Calu3 (cell line): ENCODE measurements around the gene LRRIQ1. TPM values are rescaled to one million over a fixed set of nuclear protein-coding genes. Genes with fewer than 3 reads are reported as not detected.

ENCODE experiments used
- BruUV-seq: library from RNA; stranded (reverse); fragments of 400-500 nt; replicated peaks from 2 replicates; lab custom pipeline; 2021; lab: Mats Ljungman, UMichigan
- CTCF ChIA-PET: fragments of 300-600 bp; sonication (Branson Sonifier 250); formaldehyde crosslinking; loops from one replicate; lab custom pipeline; 2022; ENCODE audit warnings: antibody characterized with exemption; lab: Charles Lee
- DNase-seq: peaks from one replicate; pipeline ENCODE4 v3.0.0; 2022
- H3K27ac Mint-ChIP-seq: one replicate; pipeline ENCODE4 v1.8.0; 2022; ENCODE audit warnings: mixed read lengths; ENCODE audit not compliant: unreplicated experiment
- H3K27me3 Mint-ChIP-seq: one replicate; pipeline ENCODE4 v1.8.0; 2022; ENCODE audit warnings: mixed read lengths; ENCODE audit not compliant: unreplicated experiment
- H3K36me3 Mint-ChIP-seq: one replicate; pipeline ENCODE4 v1.8.0; 2022; ENCODE audit warnings: mild to moderate bottlenecking, moderate library complexity, mixed read lengths; ENCODE audit not compliant: insufficient read depth, unreplicated experiment
- H3K4me1 Mint-ChIP-seq: one replicate; pipeline ENCODE4 v1.8.0; 2022; ENCODE audit warnings: mild to moderate bottlenecking, low read depth, mixed read lengths; ENCODE audit not compliant: unreplicated experiment
- H3K4me3 Mint-ChIP-seq: one replicate; pipeline ENCODE4 v1.8.0; 2022; ENCODE audit warnings: mild to moderate bottlenecking, low read depth, moderate library complexity, mixed read lengths; ENCODE audit not compliant: unreplicated experiment
- H3K9me3 Mint-ChIP-seq: one replicate; pipeline ENCODE4 v1.8.0; 2022; ENCODE audit warnings: low read depth, mixed read lengths; ENCODE audit not compliant: unreplicated experiment
- intact Hi-C: fragments of 100-400 bp; cut with micrococcal nuclease; formaldehyde crosslinking; loops from one replicate; pipeline ENCODE4 v1.10.0; 2022; ENCODE audit not compliant: unreplicated experiment
- total RNA-seq: library from RNA; stranded (reverse); gene quantifications from 2 replicates; pipeline ENCODE4 v1.2.3, GENCODE V29; 2022
- TF ChIP-seq, protein P1 (sequence below): fragments of 200-600 bp; IDR thresholded peaks from one replicate; pipeline ENCODE4 v1.8.0; 2022; ENCODE audit warnings: antibody characterized with exemption; ENCODE audit not compliant: unreplicated experiment

Gene LRRIQ1
- total RNA-seq, 1 experiment from 2014 or later = 1.4 TPM

DNA sequence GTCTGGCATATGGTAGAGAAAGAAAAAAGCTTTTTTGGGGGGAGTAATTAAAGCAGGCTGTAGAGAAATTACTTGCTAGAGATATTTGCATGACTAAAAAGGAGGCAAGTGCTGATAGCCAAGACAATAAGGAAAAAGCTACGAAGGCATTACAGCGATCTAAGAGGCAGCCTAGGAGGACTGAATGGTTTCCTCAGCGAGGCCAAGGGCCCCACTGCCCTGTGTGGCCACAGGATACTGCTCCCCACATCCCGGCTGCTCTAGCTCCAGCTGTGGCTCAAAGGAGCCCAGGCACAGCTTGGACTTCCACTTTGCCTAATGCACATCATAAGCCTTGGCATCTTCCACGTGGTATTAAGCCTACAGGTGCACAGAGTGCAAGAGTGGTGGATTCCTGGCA is 53.6 kb downstream of the LRRIQ1 start:
- intact Hi-C loops = no loop called here
- no peaks in the 10 kb centered on the region for H3K36me3 Mint-ChIP-seq
- no peak overlapping the region for H3K4me3 Mint-ChIP-seq
- H3K27me3 Mint-ChIP-seq = no peaks in the 10 kb centered on the region
- no peak overlapping the region for H3K27ac Mint-ChIP-seq
- no peak for DNase-seq
- no TSS peak for BruUV-seq
- CTCF ChIA-PET = no interaction called here
- no peaks in the 10 kb centered on the region for H3K9me3 Mint-ChIP-seq
- H3K4me1 Mint-ChIP-seq = peaks cover 8% of the 10 kb centered on the region
- TF ChIP-seq, protein P1, sequence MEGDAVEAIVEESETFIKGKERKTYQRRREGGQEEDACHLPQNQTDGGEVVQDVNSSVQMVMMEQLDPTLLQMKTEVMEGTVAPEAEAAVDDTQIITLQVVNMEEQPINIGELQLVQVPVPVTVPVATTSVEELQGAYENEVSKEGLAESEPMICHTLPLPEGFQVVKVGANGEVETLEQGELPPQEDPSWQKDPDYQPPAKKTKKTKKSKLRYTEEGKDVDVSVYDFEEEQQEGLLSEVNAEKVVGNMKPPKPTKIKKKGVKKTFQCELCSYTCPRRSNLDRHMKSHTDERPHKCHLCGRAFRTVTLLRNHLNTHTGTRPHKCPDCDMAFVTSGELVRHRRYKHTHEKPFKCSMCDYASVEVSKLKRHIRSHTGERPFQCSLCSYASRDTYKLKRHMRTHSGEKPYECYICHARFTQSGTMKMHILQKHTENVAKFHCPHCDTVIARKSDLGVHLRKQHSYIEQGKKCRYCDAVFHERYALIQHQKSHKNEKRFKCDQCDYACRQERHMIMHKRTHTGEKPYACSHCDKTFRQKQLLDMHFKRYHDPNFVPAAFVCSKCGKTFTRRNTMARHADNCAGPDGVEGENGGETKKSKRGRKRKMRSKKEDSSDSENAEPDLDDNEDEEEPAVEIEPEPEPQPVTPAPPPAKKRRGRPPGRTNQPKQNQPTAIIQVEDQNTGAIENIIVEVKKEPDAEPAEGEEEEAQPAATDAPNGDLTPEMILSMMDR = no peak

DNA sequence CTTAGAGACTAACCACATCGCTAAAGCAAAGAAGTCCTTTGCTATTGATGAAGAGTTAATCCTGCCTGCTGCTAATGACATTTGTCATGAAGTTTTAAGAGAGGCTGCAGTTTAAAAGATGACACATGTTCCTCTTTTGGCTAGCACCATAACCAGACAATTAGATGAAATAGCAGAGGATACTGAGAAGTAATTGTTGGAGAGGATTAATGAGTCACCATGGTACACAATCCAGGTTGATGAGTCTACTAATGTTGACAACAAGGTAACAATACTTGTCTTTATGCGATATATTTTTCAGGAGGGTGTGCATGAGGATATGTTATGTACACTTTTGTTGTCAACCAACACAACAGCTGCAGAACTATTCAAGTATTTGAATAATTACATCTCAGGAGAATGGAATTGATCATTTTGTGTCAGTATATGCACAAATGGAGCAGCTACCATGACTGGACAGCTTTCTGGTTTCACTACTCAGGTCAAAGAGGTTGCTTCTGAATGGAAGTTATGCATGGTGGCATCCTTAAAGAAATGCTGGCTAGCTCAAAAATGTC is 56.7 kb downstream of the LRRIQ1 start:
- TF ChIP-seq, protein P1 = no peak
- BruUV-seq = no TSS peak
- CTCF ChIA-PET = no interaction called here
- no peaks in the 10 kb centered on the region for H3K27me3 Mint-ChIP-seq
- H3K36me3 Mint-ChIP-seq = no peaks in the 10 kb centered on the region
- no peak for DNase-seq
- H3K4me1 Mint-ChIP-seq = peaks cover 8% of the 10 kb centered on the region
- intact Hi-C loops = no loop called here
- no peaks in the 10 kb centered on the region for H3K9me3 Mint-ChIP-seq
- no peak overlapping the region for H3K27ac Mint-ChIP-seq
- no peak overlapping the region for H3K4me3 Mint-ChIP-seq

DNA sequence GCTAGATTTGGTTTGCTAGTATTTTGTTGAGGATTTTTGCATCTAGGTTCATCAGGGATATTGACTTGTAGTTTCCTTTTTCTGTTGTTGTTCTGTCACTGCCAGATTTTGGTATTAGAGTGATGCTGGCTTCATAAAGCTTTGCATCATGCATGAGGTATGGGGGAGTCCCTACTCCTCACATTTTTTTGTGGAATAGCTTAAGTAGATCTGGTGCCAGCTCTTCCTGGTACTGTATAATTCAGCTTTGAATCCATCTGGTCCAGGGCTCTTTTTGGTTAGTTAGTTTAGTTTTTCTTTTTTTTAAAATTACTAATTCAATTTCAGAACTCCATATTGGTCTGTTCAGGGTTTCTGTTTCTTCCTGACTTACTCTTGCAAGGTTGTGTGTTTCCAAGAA is 59.4 kb downstream of the LRRIQ1 start:
- H3K9me3 Mint-ChIP-seq = no peaks in the 10 kb centered on the region
- intact Hi-C loops = no loop called here
- H3K4me3 Mint-ChIP-seq = no peak overlapping the region
- DNase-seq = no peak
- no peaks in the 10 kb centered on the region for H3K27me3 Mint-ChIP-seq
- CTCF ChIA-PET = no interaction called here
- BruUV-seq = no TSS peak
- no peaks in the 10 kb centered on the region for H3K36me3 Mint-ChIP-seq
- TF ChIP-seq, protein P1 = no peak
- peaks cover 8% of the 10 kb centered on the region for H3K4me1 Mint-ChIP-seq
- H3K27ac Mint-ChIP-seq = no peak overlapping the region

- Mint-ChIP-seq H3K4me1 (no peaks in the 10 kb centered on the region), H3K27me3 (no peaks in the 10 kb centered on the region), H3K36me3 (no peaks in the 10 kb centered on the region), H3K9me3 (no peaks in the 10 kb centered on the region), H3K27ac (no peak overlapping the region), H3K4me3 (no peak overlapping the region)
- no TSS peak for BruUV-seq
- no peak for DNase-seq
- intact Hi-C loops = no loop called here
- TF ChIP-seq, protein P1 = no peak
- CTCF ChIA-PET = no interaction called here
Measured at GRCh38 chr12:85130646-85131045, 94.5 kb downstream of the LRRIQ1 start.
